Measurements from ENCODE around the gene OR6Q1.

DNA sequence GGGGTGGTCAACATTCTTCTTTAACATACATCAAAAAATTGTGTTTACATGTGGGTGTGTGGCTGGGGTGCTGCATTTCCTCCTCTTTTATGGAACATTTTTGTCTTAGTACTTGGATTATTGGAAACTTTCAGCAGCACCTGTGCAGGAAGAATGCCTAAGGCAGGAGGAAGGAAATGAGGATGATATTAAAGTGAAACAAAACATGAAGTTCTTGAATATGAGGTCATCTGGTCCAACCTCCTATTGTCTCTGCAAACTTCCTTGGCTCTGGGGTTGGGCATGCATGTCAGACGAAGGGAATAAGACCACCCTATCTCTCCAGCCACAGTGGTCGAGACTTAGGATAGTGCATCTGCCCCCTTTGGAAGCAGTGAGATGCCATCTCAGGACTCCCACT, 27.7 kb upstream of the OR6Q1 start:
- TF ChIP-seq, protein P1, sequence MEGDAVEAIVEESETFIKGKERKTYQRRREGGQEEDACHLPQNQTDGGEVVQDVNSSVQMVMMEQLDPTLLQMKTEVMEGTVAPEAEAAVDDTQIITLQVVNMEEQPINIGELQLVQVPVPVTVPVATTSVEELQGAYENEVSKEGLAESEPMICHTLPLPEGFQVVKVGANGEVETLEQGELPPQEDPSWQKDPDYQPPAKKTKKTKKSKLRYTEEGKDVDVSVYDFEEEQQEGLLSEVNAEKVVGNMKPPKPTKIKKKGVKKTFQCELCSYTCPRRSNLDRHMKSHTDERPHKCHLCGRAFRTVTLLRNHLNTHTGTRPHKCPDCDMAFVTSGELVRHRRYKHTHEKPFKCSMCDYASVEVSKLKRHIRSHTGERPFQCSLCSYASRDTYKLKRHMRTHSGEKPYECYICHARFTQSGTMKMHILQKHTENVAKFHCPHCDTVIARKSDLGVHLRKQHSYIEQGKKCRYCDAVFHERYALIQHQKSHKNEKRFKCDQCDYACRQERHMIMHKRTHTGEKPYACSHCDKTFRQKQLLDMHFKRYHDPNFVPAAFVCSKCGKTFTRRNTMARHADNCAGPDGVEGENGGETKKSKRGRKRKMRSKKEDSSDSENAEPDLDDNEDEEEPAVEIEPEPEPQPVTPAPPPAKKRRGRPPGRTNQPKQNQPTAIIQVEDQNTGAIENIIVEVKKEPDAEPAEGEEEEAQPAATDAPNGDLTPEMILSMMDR (conservative IDR thresholded peaks at IDR 0.05; ENCODE audit: low read depth, low read length) = no peak
- no peak for TF ChIP-seq EZH2 (IDR thresholded peaks at IDR 0.05; ENCODE audit: borderline replicate concordance, low read depth, low read length, poor library complexity, severe bottlenecking)
